Ovary (tissue), 9 donors: ENCODE measurements around the gene TMEM217. TPM values are rescaled to one million over a fixed set of nuclear protein-coding genes. Genes with fewer than 3 reads are reported as not detected.

Experiments
- DNase-seq, 5 donors: peaks; one replicate each; pipeline ENCODE4 v3.0.0-alpha.2; 2019 to 2020
- H3K27ac ChIP-seq, 2 donors: fragments of 200-600 bp; one replicate each; pipeline versions ENCODE4 v1.5.1 to v1.8.0; 2019 to 2022
- H3K27me3 ChIP-seq: fragments of 200-600 bp; one replicate; pipeline ENCODE4 v1.8.0; 2022
- H3K36me3 ChIP-seq: fragments of 200-600 bp; sonication (generic); one replicate; pipeline ENCODE4 v1.5.1; 2019
- H3K4me1 ChIP-seq: one replicate; pipeline ENCODE4 v1.8.1; 2013; ENCODE audit warnings: mild to moderate bottlenecking, moderate library complexity; ENCODE audit not compliant: insufficient read depth
- H3K4me3 ChIP-seq: fragments of 200-600 bp; sonication (generic); one replicate; pipeline ENCODE4 v1.5.1; 2017
- H3K9me3 ChIP-seq, 2 donors: fragments of 200-600 bp in 1 of 2; sonication (generic) in 1 of 2; one replicate each; pipeline versions ENCODE4 v1.5.1 to v1.8.1; 2013 to 2019; ENCODE audit warnings: mild to moderate bottlenecking in 1 of 2, moderate library complexity in 1 of 2
- CTCF ChIP-seq, 3 donors: fragments of 450-650 bp in 2 of 3; fragments of 200-600 bp in 1 of 3; IDR thresholded peaks; one replicate each; pipeline versions ENCODE4 v1.5.1 to v1.8.0; 2016 to 2022; ENCODE audit warnings: antibody characterized with exemption in 3 of 3, mild to moderate bottlenecking in 1 of 3
- EP300 ChIP-seq: sonication (generic); formaldehyde crosslinking; IDR thresholded peaks from one replicate; pipeline ENCODE4 v1.6.1; 2017; ENCODE audit warnings: antibody characterized with exemption
- POLR2A ChIP-seq: fragments of 450-650 bp; IDR thresholded peaks from one replicate; pipeline ENCODE4 v1.6.1; 2017; ENCODE audit warnings: antibody characterized with exemption, mild to moderate bottlenecking, moderate library complexity
- WGBS, 3 donors: extraction: QIAGEN DNeasy Blood & Tissue Kit in 1 of 3; methylation state at CpG; one replicate each; pipeline versions ENCODE4 v1.1.5 to v1.1.7; 2013 to 2017; 5-methylcytosine and 5-hydroxymethylcytosine counted together
- intact Hi-C, 4 donors: fragments of 100-400 bp; cut with DNase I; formaldehyde crosslinking; loops; one replicate each; pipeline versions ENCODE4 v1.11.0 to v1.15.1; 2022 to 2023
- polyA plus RNA-seq, 2 donors: library from polyadenylated mRNA; stranded (reverse); fragments of 200-250 nt in 1 of 2; fragments of 350-450 nt in 1 of 2; fragmentation: Illumina TruSeq in 1 of 2; extraction: RNeasy Lipid Tissue Mini Kit (QIAGEN cat#74804) in 1 of 2; gene quantifications; one replicate each; pipeline ENCODE4 v1.2.3, GENCODE V29; 2013 to 2014
- total RNA-seq, 7 donors: library from RNA; depleted of rRNA in 2 of 7; stranded (reverse); fragments of >200 nt in 2 of 7; fragmentation: NEBNext Ultra II Directional in 3 of 7; extraction: Animal tissue kit (Norgen Biotek cat#: 25700) in 3 of 7; gene quantifications; one replicate each; pipeline versions ENCODE4 v1.1.0 to v1.2.4, GENCODE V29; 2016 to 2023
- donor health status: DM: no; HTN: no; CAD: no; lungs with moderate emphysema.
- donor health status: DM: no; HTN: no; CAD: no.
- donor health status: Bipolar disorder and iron deficiency.
- donor health status: DM: yes; HTN: yes; CAD: no.
- donor health status: DM: no; HTN: no; CAD: no.
- donor health status: DM: yes; HTN: yes; CAD: no.

TMEM217 gene
- total and polyA plus RNA-seq, 9 donors, result 0.39 to 4.6 (median 1.5) TPM

GRCh38 chr6:37265860-37266259 is 7.9 kb upstream of the TMEM217 start:
- H3K4me1 ChIP-seq, result peaks cover 3% of the 10 kb centered on the region
- no peaks in the 10 kb centered on the region for H3K9me3 ChIP-seq
- no peaks in the 10 kb centered on the region for H3K27me3 ChIP-seq
- no peak overlapping the region for H3K4me3 ChIP-seq
- TF ChIP-seq CTCF (IDR thresholded peaks at IDR 0.05), result no peak
- no peak for TF ChIP-seq EP300
- no peak for TF ChIP-seq POLR2A
- DNase-seq, result no peak
- H3K27ac ChIP-seq, result no peak overlapping the region
- no peaks in the 10 kb centered on the region for H3K36me3 ChIP-seq
- intact Hi-C loops, result no loop called here
- 90 to 93% (median 90%) methylated on average over 3 of the region's 3 CpGs for WGBS, 3 donors

DNA sequence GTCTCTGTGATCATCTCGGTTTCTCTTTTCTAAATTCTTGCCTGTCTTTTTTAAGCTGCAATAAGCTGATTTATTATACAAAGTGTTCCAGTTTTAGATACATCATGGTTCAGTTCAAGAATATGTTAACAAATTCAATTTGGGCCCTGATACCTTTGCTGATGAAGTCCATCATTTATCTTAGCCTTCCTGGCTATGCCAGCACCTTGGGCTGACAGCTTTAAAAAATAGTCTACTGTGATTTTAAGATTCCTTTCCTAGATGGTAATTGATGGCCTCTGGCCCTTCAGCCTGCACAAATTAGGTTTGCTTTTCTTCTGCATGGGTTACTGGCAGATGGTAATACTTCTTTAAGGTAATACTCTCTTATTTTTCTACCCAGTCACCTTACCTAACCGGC is 7.1 kb upstream of the TMEM217 start:
- no peak for TF ChIP-seq EP300
- TF ChIP-seq POLR2A, result no peak
- no peak for TF ChIP-seq CTCF (IDR thresholded peaks at IDR 0.05)
- Histone ChIP-seq H3K27ac (no peak overlapping the region), H3K36me3 (no peaks in the 10 kb centered on the region), H3K4me3 (no peak overlapping the region), H3K4me1 (peaks cover 3% of the 10 kb centered on the region), H3K9me3 (no peaks in the 10 kb centered on the region), H3K27me3 (no peaks in the 10 kb centered on the region)
- 73 to 86% (median 83%) methylated on average over 2 of the region's 2 CpGs for WGBS, 3 donors
- intact Hi-C loops, result no loop called here
- DNase-seq, result no peak

DNA sequence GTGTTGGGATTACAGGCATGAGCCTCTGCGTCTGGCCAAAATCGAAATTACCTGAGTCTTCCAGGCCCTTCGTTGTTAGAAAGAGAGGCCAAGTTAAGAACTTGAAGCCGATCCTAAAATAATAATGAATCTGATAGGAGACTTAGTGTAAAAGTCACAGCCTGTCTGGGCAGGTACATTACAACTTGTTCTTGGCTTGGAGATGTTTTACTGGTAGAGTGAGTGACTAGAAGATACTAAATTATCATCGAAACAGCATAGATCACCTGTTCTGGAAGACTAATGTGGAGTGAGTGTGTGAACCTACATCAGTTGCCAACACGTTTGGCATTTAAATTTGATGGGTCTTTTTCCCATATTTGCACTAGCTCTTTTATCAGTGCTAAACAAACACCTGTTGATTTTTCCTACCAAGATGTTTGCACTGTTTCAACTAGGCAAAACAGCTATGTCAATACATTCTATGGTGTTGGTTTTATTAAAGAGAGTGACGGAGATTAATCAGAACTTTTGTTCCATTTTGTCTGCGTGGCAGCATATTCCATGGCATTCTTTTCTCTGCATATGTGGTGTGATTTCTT is 4.6 kb upstream of the TMEM217 start:
- Histone ChIP-seq H3K27me3 (no peaks in the 10 kb centered on the region), H3K9me3 (no peaks in the 10 kb centered on the region), H3K36me3 (no peaks in the 10 kb centered on the region), H3K4me3 (no peak overlapping the region), H3K4me1 (peaks cover 3% of the 10 kb centered on the region), H3K27ac (no peak overlapping the region)
- DNase-seq, result no peak
- TF ChIP-seq CTCF (IDR thresholded peaks at IDR 0.05) (no peak), EP300 (no peak), POLR2A (no peak)
- intact Hi-C loops, result no loop called here
- 76 to 85% (median 84%) methylated on average over 8 of the region's 8 CpGs for WGBS, 3 donors

DNA sequence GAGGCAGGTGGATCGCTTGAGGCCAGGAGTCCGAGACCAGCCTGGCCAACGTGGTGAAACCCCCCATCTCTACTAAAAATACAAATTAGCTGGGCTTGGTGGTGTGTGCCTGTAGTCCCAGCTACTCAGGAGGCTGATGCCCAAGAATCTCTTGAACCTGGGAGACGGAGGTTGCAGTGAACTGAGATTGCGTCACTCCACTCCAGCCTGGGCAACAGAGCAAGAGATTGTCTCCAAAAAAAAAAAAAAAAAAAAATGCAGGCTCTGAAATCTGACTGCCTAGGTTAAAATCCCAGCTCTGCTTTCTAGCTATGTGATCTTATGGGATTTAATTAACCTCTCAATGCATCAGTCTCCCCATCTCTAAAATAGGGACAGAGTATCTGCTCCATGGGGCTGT is 3.3 kb upstream of the TMEM217 start:
- intact Hi-C loops, result no loop called here
- no peak for DNase-seq
- H3K36me3 ChIP-seq, result no peaks in the 10 kb centered on the region
- no peaks in the 10 kb centered on the region for H3K9me3 ChIP-seq
- H3K4me3 ChIP-seq, result no peak overlapping the region
- peaks cover 3% of the 10 kb centered on the region for H3K4me1 ChIP-seq
- WGBS, 3 donors, result 85 to 93% (median 87%) methylated on average over 5 of the region's 5 CpGs
- H3K27ac ChIP-seq, result no peak overlapping the region
- no peaks in the 10 kb centered on the region for H3K27me3 ChIP-seq
- TF ChIP-seq EP300 (no peak), POLR2A (no peak), CTCF (IDR thresholded peaks at IDR 0.05) (no peak)
